Fibroblast of lung (primary cell): ENCODE results near the gene MCF2L2. TPM values are rescaled to one million over a fixed set of nuclear protein-coding genes. Genes with fewer than 3 reads are reported as not detected.

Experiments used
- DNase-seq, 2 donors: peaks; one replicate each; pipeline versions ENCODE4 v3.0.0 to v3.0.0-alpha.2; 2010; ENCODE audit warnings: low read depth in 2 of 2
- H2AFZ ChIP-seq: 2 replicates; pipeline ENCODE4 v1.5.1; 2012; ENCODE audit warnings: low read length, control low read depth, inconsistent platforms
- H3K27ac ChIP-seq: 2 replicates; pipeline ENCODE4 v1.5.1; 2011; ENCODE audit warnings: low read length, control low read depth; ENCODE audit not compliant: insufficient read depth
- H3K27me3 ChIP-seq: 2 replicates; pipeline ENCODE4 v1.5.1; 2011; ENCODE audit warnings: mild to moderate bottlenecking, low read length; ENCODE audit not compliant: control insufficient read depth, insufficient read depth
- H3K36me3 ChIP-seq: 2 replicates; pipeline ENCODE4 v1.5.1; 2011; ENCODE audit warnings: low read length; ENCODE audit not compliant: control insufficient read depth, insufficient read depth
- H3K4me1 ChIP-seq: 2 replicates; pipeline ENCODE4 v1.5.1; 2011; ENCODE audit warnings: low read length; ENCODE audit not compliant: control insufficient read depth, insufficient read depth; ENCODE audit errors: extremely low read depth
- H3K4me2 ChIP-seq: 2 replicates; pipeline ENCODE4 v1.5.1; 2011; ENCODE audit warnings: low read length, control low read depth; ENCODE audit not compliant: insufficient read depth; ENCODE audit errors: extremely low read depth
- H3K4me3 ChIP-seq, 4 experiments: fragments of 200-600 bp in 1 of 4; sonication (generic) in 1 of 4; replicated peaks in 1 of 4; 2 replicates each; pipeline ENCODE4 v1.5.1; 2011 to 2016; ENCODE audit warnings: low read length in 4 of 4, low read depth in 3 of 4, mild to moderate bottlenecking in 3 of 4, control low read depth in 2 of 4, inconsistent platforms in 1 of 4, mixed read lengths in 1 of 4; ENCODE audit not compliant: insufficient read depth in 1 of 4; ENCODE audit errors: control extremely low read depth in 1 of 4
- H3K79me2 ChIP-seq: 2 replicates; pipeline ENCODE4 v1.5.1; 2012; ENCODE audit warnings: mild to moderate bottlenecking, low read length, inconsistent platforms; ENCODE audit not compliant: control insufficient read depth, insufficient read depth
- H3K9ac ChIP-seq: 2 replicates; pipeline ENCODE4 v1.5.1; 2011; ENCODE audit warnings: mild to moderate bottlenecking, low read length, control low read depth; ENCODE audit not compliant: insufficient read depth
- H3K9me3 ChIP-seq: 2 replicates; pipeline ENCODE4 v1.5.1; 2012; ENCODE audit warnings: low read depth, low read length; ENCODE audit not compliant: control insufficient read depth, insufficient read depth
- H4K20me1 ChIP-seq: 2 replicates; pipeline ENCODE4 v1.5.1; 2011; ENCODE audit warnings: low read length; ENCODE audit not compliant: control insufficient read depth, insufficient read depth; ENCODE audit errors: extremely low read depth
- EZH2 ChIP-seq: IDR thresholded peaks from 2 replicates; pipeline ENCODE4 v1.5.1; 2012; ENCODE audit warnings: low read length, control low read depth, mild to moderate bottlenecking; ENCODE audit errors: missing control alignments
- polyA plus RNA-seq, 2 donors: library from polyadenylated mRNA; depleted of rRNA in 1 of 2; stranded (reverse) in 1 of 2; unstranded in 1 of 2; fragments of >200 nt; gene quantifications; 2 replicates each; pipeline ENCODE4 v1.2.1, GENCODE V29; 2011 to 2012; ENCODE audit warnings: missing spikeins in 1 of 2
- total RNA-seq: library from RNA; depleted of rRNA; stranded (reverse); fragments of >200 nt; gene quantifications from 2 replicates; pipeline ENCODE4 v1.2.1, GENCODE V29; 2014
- TF ChIP-seq, protein P1 (sequence below), 2 donors: IDR thresholded peaks in 1 of 2; conservative IDR thresholded peaks in 1 of 2; 1 replicate in 1 of 2; 2 replicates in 1 of 2; pipeline ENCODE4 v1.5.1; 2011 to 2012; ENCODE audit warnings: low read length in 2 of 2, control low read depth in 1 of 2, inconsistent platforms in 1 of 2, low read depth in 1 of 2, mild to moderate bottlenecking in 1 of 2

The MCF2L2 gene
- total and polyA plus RNA-seq, 2 donors (not counting 1 experiment from before 2014, with no cell fraction given) = under 0.01 to 0.08 TPM

DNA sequence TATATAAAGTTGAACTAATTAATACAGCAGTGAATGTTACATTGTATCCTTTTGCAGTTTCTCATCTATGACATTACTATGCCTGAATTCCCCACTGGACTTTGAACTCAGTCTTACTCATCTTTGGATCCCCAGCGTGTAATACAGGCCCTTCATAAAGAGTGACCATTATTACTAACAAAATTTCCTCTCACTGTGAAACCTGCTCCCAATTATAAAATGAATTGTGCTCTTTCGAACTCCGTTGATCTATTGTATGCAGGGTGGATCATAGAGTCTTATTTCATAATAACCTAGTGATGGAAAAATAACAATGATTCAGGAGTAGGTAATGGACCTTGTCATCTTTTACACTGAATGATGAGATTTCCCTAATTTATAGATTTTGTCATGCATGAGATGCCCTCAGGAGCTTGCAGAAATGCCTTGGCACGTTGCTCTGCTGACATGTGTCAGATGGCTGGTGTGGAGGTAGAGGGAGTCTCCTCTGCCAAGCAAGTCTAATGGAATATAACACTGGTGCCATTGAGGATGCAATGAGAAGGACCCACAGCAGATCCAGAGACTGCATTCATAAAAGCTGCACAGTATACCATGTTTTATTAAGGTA, 149.8 kb downstream of the MCF2L2 start:
- TF ChIP-seq EZH2 = no peak
- TF ChIP-seq, protein P1, sequence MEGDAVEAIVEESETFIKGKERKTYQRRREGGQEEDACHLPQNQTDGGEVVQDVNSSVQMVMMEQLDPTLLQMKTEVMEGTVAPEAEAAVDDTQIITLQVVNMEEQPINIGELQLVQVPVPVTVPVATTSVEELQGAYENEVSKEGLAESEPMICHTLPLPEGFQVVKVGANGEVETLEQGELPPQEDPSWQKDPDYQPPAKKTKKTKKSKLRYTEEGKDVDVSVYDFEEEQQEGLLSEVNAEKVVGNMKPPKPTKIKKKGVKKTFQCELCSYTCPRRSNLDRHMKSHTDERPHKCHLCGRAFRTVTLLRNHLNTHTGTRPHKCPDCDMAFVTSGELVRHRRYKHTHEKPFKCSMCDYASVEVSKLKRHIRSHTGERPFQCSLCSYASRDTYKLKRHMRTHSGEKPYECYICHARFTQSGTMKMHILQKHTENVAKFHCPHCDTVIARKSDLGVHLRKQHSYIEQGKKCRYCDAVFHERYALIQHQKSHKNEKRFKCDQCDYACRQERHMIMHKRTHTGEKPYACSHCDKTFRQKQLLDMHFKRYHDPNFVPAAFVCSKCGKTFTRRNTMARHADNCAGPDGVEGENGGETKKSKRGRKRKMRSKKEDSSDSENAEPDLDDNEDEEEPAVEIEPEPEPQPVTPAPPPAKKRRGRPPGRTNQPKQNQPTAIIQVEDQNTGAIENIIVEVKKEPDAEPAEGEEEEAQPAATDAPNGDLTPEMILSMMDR (conservative IDR thresholded peaks at IDR 0.05 in 1 of 2, IDR thresholded peaks at IDR 0.05 in 1 of 2; ENCODE audit: low read depth in 1 of 2, low read length in 2 of 2) = no peak
- H2AFZ ChIP-seq = no peak overlapping the region
- no peaks in the 10 kb centered on the region for H4K20me1 ChIP-seq
- H3K4me3 ChIP-seq = no peak overlapping the region
- no peak for DNase-seq
- H3K27me3 ChIP-seq = no peaks in the 10 kb centered on the region
- no peaks in the 10 kb centered on the region for H3K79me2 ChIP-seq
- no peaks in the 10 kb centered on the region for H3K4me1 ChIP-seq
- H3K4me2 ChIP-seq = no peak overlapping the region
- H3K36me3 ChIP-seq = no peaks in the 10 kb centered on the region
- H3K27ac ChIP-seq = no peak overlapping the region
- H3K9me3 ChIP-seq = no peaks in the 10 kb centered on the region
- H3K9ac ChIP-seq = no peak overlapping the region

DNA sequence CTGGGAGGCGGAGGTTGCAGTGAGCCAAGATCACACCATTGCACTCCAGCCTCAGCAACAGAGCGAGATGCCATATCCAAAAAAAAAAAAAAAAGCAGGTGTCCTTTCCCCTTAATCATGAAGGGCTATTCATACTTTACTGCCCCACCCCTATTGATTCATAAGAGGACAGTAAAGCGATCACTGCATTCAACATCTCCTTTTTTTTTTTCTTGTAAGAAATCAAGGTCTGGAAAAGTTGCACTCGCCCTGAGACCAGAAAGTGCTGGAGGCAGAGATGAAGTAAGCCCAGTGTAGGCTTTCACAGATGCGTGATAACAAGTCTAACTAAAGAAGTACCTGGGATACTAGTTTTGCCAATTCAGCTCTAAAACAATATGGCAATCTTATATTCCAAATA, 151.2 kb downstream of the MCF2L2 start:
- no peak overlapping the region for H3K27ac ChIP-seq
- DNase-seq = no peak
- H3K79me2 ChIP-seq = no peaks in the 10 kb centered on the region

GRCh38 chr3:183275937-183276336, 152.5 kb downstream of the MCF2L2 start:
- H3K4me3 ChIP-seq = no peak overlapping the region
- no peak overlapping the region for H2AFZ ChIP-seq
- H3K27me3 ChIP-seq = no peaks in the 10 kb centered on the region
- H3K79me2 ChIP-seq = no peaks in the 10 kb centered on the region
- H4K20me1 ChIP-seq = no peaks in the 10 kb centered on the region
- H3K27ac ChIP-seq = no peak overlapping the region
- no peak overlapping the region for H3K4me2 ChIP-seq
- H3K9ac ChIP-seq = no peak overlapping the region
- DNase-seq = no peak
- no peaks in the 10 kb centered on the region for H3K4me1 ChIP-seq
- H3K36me3 ChIP-seq = no peaks in the 10 kb centered on the region
- TF ChIP-seq, protein P1 (conservative IDR thresholded peaks at IDR 0.05 in 1 of 2, IDR thresholded peaks at IDR 0.05 in 1 of 2; ENCODE audit: low read depth in 1 of 2, low read length in 2 of 2) = no peak
- no peak for TF ChIP-seq EZH2
- no peaks in the 10 kb centered on the region for H3K9me3 ChIP-seq

More for the DNA sequence above, 151.2 kb downstream of the MCF2L2 start:
- H3K27me3 ChIP-seq = no peaks in the 10 kb centered on the region
- H4K20me1 ChIP-seq = no peaks in the 10 kb centered on the region
- H3K4me1 ChIP-seq = no peaks in the 10 kb centered on the region
- no peaks in the 10 kb centered on the region for H3K9me3 ChIP-seq
- H3K36me3 ChIP-seq = no peaks in the 10 kb centered on the region
- H3K4me3 ChIP-seq = no peak overlapping the region
- TF ChIP-seq EZH2 = no peak
- TF ChIP-seq, protein P1 (conservative IDR thresholded peaks at IDR 0.05 in 1 of 2, IDR thresholded peaks at IDR 0.05 in 1 of 2; ENCODE audit: low read depth in 1 of 2, low read length in 2 of 2) = no peak
- no peak overlapping the region for H2AFZ ChIP-seq
- no peak overlapping the region for H3K9ac ChIP-seq
- H3K4me2 ChIP-seq = no peak overlapping the region
